Large intestine (tissue), 1 donor: Measurements from ENCODE around the gene SLC39A9. TPM values are rescaled to one million over a fixed set of nuclear protein-coding genes. Genes with fewer than 3 reads are reported as not detected.

Experiments used
- polyA plus RNA-seq: library from polyadenylated mRNA; unstranded; fragments of 120-200 nt; gene quantifications from one replicate; pipeline ENCODE4 v1.2.1, GENCODE V29; 2013

The SLC39A9 gene
- polyA plus RNA-seq, 1 donor, result 66.9 TPM

Other genes with a start within 250 kb of the SLC39A9 start
- 46.0 TPM for gene DCAF5, start 245.6 kb upstream of the SLC39A9 start, polyA plus RNA-seq
- 22.9 TPM for gene EXD2, start 207.2 kb upstream of the SLC39A9 start, polyA plus RNA-seq
- gene GALNT16, start 138.5 kb upstream of the SLC39A9 start, polyA plus RNA-seq, result 20.4 TPM
- 163 TPM for gene ERH, start 393 bp upstream of the SLC39A9 start, polyA plus RNA-seq
- 0.03 TPM for gene PLEKHD1, start 86.0 kb downstream of the SLC39A9 start, polyA plus RNA-seq
- 0.07 TPM for gene CCDC177, start 176.2 kb downstream of the SLC39A9 start, polyA plus RNA-seq
- gene SUSD6, start 212.9 kb downstream of the SLC39A9 start, polyA plus RNA-seq, result 40.4 TPM